Loucy (cell line): ENCODE results near the gene LRBA.

Experiments used
- H2AFZ ChIP-seq: fragments of 200-600 bp; sonication (generic); 2 replicates; pipeline ENCODE4 v1.6.0; 2016; ENCODE audit warnings: antibody characterized with exemption, mild to moderate bottlenecking, low read length, moderate library complexity
- H3F3A ChIP-seq: fragments of 200-600 bp; 2 replicates; pipeline ENCODE4 v1.6.0; 2016; ENCODE audit warnings: antibody characterized with exemption, low read depth, mild to moderate bottlenecking
- H3K27me3 ChIP-seq: fragments of 200-600 bp; sonication (generic); 2 replicates; pipeline ENCODE4 v1.6.1; 2014; ENCODE audit warnings: low read length, mild to moderate bottlenecking; ENCODE audit not compliant: insufficient read depth, poor library complexity, severe bottlenecking
- H3K36me3 ChIP-seq: fragments of 200-600 bp; sonication (generic); 2 replicates; pipeline ENCODE4 v1.6.1; 2016; ENCODE audit warnings: low read length; ENCODE audit not compliant: insufficient read depth
- H3K4me1 ChIP-seq: fragments of 200-600 bp; sonication (generic); 2 replicates; pipeline ENCODE4 v1.5.1; 2014; ENCODE audit warnings: low read length, mild to moderate bottlenecking; ENCODE audit not compliant: insufficient read depth, poor library complexity, severe bottlenecking
- H3K4me2 ChIP-seq: fragments of 200-600 bp; sonication (generic); 2 replicates; pipeline ENCODE4 v1.6.0; 2014; ENCODE audit warnings: antibody characterized with exemption, low read length, low read depth, mild to moderate bottlenecking; ENCODE audit not compliant: poor library complexity, severe bottlenecking
- H3K4me3 ChIP-seq: fragments of 200-600 bp; sonication (generic); 2 replicates; pipeline ENCODE4 v1.5.1; 2014; ENCODE audit warnings: low read length, mild to moderate bottlenecking, mixed read lengths; ENCODE audit not compliant: poor library complexity, severe bottlenecking
- H3K79me2 ChIP-seq: fragments of 200-600 bp; sonication (generic); 2 replicates; pipeline ENCODE4 v1.6.1; 2014; ENCODE audit warnings: low read length; ENCODE audit not compliant: insufficient read depth
- H3K9ac ChIP-seq: fragments of 200-600 bp; sonication (generic); 2 replicates; pipeline ENCODE4 v1.6.0; 2014; ENCODE audit warnings: mild to moderate bottlenecking, low read depth, low read length, moderate library complexity; ENCODE audit not compliant: poor library complexity, severe bottlenecking
- H3K9me2 ChIP-seq: fragments of 200-600 bp; sonication (generic); replicated peaks from 2 replicates; pipeline ENCODE4 v1.6.1; 2016; ENCODE audit warnings: low read depth, low read length, mixed read lengths
- H3K9me3 ChIP-seq: fragments of 200-600 bp; sonication (generic); 2 replicates; pipeline ENCODE4 v1.6.1; 2014; ENCODE audit warnings: mild to moderate bottlenecking, antibody characterized with exemption, low read length, low read depth; ENCODE audit not compliant: insufficient read depth
- H4K20me1 ChIP-seq: fragments of 200-600 bp; sonication (generic); 2 replicates; pipeline ENCODE4 v1.6.0; 2014; ENCODE audit warnings: antibody characterized with exemption, low read length, mild to moderate bottlenecking; ENCODE audit not compliant: insufficient read depth, poor library complexity, severe bottlenecking
- EZH2phosphoT487 ChIP-seq: fragments of 200-600 bp; IDR thresholded peaks from 2 replicates; pipeline ENCODE4 v1.6.1; 2018; ENCODE audit warnings: antibody characterized with exemption, mild to moderate bottlenecking, moderate library complexity, borderline replicate concordance
- TF ChIP-seq, protein P1 (sequence below): fragments of 200-600 bp; sonication (generic); conservative IDR thresholded peaks from 2 replicates; pipeline ENCODE4 v1.5.1; 2014; ENCODE audit warnings: mild to moderate bottlenecking, antibody characterized with exemption, low read length

Gene LRBA

GRCh38 chr4:150863456-150863855 is 151.6 kb downstream of the LRBA start:
- Histone ChIP-seq H3K4me1 (peaks cover 17% of the 10 kb centered on the region), H2AFZ (no peak overlapping the region), H3K9me3 (no peaks in the 10 kb centered on the region), H3K4me2 (no peak overlapping the region), H3K9me2 (no peaks in the 10 kb centered on the region), H3K4me3 (no peak overlapping the region), H3K9ac (no peak overlapping the region), H3F3A (peaks cover 10% of the 10 kb centered on the region), H4K20me1 (no peaks in the 10 kb centered on the region), H3K36me3 (peaks cover 5% of the 10 kb centered on the region; the same call in 1 of the 2 replicates), H3K27me3 (no peaks in the 10 kb centered on the region), H3K79me2 (no peaks in the 10 kb centered on the region)
- TF ChIP-seq, protein P1, sequence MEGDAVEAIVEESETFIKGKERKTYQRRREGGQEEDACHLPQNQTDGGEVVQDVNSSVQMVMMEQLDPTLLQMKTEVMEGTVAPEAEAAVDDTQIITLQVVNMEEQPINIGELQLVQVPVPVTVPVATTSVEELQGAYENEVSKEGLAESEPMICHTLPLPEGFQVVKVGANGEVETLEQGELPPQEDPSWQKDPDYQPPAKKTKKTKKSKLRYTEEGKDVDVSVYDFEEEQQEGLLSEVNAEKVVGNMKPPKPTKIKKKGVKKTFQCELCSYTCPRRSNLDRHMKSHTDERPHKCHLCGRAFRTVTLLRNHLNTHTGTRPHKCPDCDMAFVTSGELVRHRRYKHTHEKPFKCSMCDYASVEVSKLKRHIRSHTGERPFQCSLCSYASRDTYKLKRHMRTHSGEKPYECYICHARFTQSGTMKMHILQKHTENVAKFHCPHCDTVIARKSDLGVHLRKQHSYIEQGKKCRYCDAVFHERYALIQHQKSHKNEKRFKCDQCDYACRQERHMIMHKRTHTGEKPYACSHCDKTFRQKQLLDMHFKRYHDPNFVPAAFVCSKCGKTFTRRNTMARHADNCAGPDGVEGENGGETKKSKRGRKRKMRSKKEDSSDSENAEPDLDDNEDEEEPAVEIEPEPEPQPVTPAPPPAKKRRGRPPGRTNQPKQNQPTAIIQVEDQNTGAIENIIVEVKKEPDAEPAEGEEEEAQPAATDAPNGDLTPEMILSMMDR, result no peak
- no peak for TF ChIP-seq EZH2phosphoT487

DNA sequence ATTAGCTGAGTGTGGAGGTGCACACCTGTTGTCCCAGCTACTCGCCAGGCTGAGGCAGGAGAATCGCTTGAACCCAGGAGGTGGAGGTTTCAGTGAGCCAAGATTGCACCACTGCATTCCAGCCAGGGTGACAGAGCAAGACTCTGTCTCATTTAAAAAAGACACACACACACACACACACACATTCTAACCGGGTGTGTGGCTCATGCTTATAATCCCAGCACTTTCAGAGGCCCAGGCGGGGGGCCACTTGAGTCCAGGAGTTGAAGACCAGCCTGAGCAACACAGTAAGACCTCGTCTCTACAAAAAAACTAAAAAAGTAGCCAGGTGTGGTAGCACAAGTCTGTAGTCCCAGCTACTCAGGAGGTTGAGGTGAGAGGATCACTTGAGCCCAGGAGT is 152.3 kb downstream of the LRBA start:
- H3K4me1 ChIP-seq, result peaks cover 22% of the 10 kb centered on the region
- no peaks in the 10 kb centered on the region for H4K20me1 ChIP-seq
- no peaks in the 10 kb centered on the region for H3K27me3 ChIP-seq
- no peak overlapping the region for H3K9ac ChIP-seq
- no peak overlapping the region for H3K4me3 ChIP-seq
- peaks cover 10% of the 10 kb centered on the region for H3F3A ChIP-seq
- no peaks in the 10 kb centered on the region for H3K9me2 ChIP-seq
- H3K36me3 ChIP-seq, result peaks cover 5% of the 10 kb centered on the region; the same call in 1 of the 2 replicates
- H3K9me3 ChIP-seq, result no peaks in the 10 kb centered on the region
- no peaks in the 10 kb centered on the region for H3K79me2 ChIP-seq
- no peak for TF ChIP-seq EZH2phosphoT487
- TF ChIP-seq, protein P1, result no peak
- no peak overlapping the region for H3K4me2 ChIP-seq
- H2AFZ ChIP-seq, result no peak overlapping the region

DNA sequence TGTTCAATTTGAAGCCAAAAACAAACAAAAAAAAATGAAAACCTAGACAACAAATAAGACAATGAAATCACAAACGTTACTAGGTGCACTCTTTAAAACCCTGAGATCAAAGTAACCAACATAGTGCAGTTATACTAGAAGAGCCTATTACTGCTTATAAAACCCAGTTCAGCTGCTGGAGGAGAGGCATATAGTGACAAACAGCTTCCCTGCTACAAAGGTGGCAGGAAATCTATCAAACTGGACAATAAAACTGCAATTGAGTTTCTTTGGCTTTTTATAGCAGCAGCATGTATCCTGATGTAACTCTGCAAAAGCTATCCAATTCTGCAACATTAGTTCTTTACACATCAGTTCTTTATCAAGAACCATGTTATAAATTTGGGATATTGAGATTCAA is 155.6 kb downstream of the LRBA start:
- H2AFZ ChIP-seq, result no peak overlapping the region
- peaks cover 7% of the 10 kb centered on the region for H3F3A ChIP-seq
- H3K9me3 ChIP-seq, result no peaks in the 10 kb centered on the region
- H3K4me1 ChIP-seq, result peaks cover 43% of the 10 kb centered on the region
- no peaks in the 10 kb centered on the region for H3K27me3 ChIP-seq
- TF ChIP-seq, protein P1, result no peak
- TF ChIP-seq EZH2phosphoT487, result no peak
- no peaks in the 10 kb centered on the region for H3K36me3 ChIP-seq
- peak overlapping the region; percentile 69 for H3K9ac ChIP-seq
- H3K4me3 ChIP-seq, result peak overlapping the region; percentile 60
- no peaks in the 10 kb centered on the region for H4K20me1 ChIP-seq
- H3K79me2 ChIP-seq, result no peaks in the 10 kb centered on the region
- H3K9me2 ChIP-seq, result no peaks in the 10 kb centered on the region
- H3K4me2 ChIP-seq, result peak overlapping the region; percentile 67
